Measurements from ENCODE around the gene FKBP2.
A peak's percentile ranks its signal among the peaks of the same experiment; 100 is the strongest.
"Not testable (repeated sequence)": the region's sequence is repeated elsewhere in the genome, so short reads cannot be mapped to it uniquely, and the experiment has no call there.

Gene FKBP2

DNA sequence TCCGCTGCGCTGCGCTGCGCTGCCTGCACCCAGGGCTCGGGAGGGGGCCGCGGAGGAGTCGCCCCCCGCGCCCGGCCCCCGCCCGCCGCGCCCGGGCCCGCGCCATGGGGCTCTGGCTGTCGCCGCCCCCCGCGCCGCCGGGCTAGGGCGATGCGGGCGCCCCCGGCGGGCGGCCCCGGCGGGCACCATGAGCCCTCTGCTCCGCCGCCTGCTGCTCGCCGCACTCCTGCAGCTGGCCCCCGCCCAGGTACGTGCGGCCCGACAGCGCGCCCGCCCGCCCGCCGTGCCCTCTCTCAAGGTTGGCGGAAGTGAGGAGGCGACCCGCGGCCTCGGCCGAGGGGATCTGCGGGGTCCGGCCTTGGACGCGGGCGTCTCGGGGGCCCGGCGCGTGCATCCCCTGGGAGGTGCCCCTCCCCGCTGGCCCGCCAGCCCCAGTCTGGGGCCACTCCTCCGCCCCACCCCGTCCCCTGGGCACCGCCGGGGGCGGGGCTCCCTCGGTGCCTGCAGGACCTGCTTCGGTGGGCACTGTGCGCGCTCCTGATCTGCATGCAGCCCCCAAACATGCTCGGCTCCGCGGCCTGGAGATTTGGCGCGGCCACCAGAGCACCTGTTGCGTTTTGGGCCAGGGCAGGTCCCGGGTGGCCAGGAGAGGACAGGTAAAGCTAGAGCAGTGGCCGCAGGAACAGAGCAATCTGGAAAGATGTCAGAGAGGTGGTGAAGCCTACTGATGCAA lies 6.1 kb upstream of the FKBP2 start:
- DNase-seq, result peak; percentile 51

DNA sequence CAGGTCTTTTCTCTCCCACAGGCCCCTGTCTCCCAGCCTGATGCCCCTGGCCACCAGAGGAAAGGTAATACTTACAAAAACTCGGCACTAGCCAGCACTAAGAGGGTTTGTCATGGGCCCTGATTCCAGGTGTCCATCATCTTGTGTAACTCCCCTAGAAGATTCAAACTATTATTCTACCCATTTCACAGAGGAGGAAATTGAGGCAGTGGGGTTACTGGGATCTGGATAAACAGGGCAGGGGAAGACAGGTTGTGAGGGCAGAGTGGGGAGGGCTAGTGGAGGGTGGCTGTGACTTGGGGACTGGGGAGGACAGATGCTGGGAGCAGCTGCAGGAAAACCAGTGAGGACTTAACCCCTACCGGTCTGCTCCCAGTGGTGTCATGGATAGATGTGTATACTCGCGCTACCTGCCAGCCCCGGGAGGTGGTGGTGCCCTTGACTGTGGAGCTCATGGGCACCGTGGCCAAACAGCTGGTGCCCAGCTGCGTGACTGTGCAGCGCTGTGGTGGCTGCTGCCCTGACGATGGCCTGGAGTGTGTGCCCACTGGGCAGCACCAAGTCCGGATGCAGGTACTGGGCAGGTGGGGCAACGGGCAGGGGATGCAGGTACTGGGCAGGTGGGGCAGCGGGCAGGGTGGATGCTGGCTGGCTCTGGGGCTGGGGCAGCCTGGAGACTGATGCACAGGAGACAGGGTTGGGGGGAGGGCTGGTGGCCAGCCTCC lies 5.3 kb upstream of the FKBP2 start:
- no peak for DNase-seq

DNA sequence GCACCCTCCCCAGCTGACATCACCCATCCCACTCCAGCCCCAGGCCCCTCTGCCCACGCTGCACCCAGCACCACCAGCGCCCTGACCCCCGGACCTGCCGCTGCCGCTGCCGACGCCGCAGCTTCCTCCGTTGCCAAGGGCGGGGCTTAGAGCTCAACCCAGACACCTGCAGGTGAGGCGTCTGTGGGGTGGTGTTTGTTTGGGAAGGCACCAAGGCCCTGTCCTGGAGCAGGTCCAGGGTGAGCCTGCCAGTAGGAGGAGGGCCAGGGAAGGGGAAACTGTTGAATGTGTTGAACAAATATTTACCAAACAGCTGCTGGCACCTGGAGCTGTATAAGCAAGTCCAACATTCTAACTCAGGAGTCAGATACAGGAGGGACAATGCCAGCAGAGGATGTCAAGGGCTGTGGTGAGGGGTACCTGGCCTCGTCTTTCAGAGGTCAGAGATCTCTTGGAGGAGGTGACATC lies 3.4 kb upstream of the FKBP2 start:
- DNase-seq, result no peak

DNA sequence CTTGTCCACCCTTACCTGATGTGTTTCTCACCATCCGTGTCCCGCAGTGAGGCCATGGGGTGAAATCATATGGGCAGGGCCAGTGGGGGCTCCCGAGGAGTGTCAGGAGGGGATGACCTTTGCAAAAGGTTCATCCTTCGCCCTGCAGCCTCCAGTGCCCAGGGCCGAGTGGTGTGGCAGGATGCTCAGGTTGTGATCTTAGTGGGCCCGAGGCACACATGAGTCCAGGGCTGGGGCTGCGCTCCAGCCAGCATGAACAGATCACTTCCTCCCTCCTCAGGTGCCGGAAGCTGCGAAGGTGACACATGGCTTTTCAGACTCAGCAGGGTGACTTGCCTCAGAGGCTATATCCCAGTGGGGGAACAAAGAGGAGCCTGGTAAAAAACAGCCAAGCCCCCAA lies 2.8 kb upstream of the FKBP2 start:
- DNase-seq, result no peak

DNA sequence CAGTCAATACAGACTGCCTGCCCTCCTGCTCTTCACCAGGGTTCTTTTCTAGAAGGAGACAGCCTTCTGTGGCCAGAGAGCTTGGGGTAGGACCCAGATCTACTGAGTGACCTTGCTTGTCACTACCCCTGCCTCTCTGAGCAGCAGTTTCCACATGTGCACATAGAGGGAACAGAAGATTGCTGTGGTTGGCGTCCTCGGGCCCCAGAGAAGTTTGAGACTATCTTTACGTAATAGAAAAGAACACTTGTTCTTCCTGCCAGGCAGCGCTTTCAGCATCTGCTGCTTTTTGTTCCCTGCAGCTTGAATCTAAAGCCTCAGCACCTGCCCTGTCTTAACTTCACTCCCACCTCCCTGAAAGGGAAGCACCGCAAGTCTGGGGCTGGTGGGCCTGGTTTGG lies 1.9 kb upstream of the FKBP2 start:
- no peak for DNase-seq

DNA sequence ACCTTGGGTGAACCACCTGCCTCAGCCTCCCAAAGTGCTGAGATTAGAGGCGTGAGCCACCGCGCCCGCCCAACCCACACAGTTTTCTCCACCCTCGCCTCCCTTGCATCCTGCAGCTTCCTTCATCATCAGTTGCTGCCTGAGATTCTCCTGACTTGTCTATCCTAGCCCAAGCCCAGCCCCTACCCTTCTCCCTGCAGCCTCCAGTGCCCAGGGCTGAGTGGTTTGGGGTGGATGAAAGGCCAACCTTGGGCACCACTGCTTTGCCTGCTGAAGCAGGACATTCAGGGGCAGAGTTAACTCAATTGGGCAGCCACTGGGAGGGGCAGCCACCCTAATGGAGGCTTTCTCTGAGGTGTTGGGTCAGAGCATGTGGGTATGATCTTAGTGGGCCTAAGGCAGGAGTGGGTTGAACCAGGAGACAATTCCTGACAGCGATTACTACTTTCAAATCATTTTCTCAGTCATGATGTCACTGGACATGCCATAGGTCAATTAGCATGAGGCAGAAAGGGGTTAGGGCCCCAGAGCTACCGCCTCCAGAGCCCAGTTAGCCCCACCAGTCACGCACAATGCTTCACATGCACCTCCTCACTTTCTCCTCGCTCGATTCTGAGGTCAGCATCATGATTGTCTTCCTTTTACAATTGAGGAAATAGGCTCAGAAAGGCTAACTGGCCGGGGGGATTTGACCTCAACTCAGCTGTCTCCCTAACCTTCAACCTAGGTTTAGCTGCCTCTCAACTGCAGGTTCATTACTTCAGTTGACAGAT lies 1.0 kb upstream of the FKBP2 start:
- DNase-seq, result no peak

DNA sequence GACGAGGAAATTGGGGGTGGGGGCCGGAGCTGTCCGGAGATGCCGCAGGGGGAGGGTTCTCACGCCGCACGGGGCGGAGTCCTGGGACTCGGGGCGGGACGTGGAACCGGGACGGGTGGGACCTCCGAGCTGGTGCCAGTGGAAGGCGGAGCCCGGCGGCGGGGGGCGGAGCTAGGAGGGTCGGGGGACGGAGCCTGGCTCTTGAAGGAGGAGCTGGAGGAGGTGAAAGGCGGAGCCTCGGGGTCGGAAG lies 271 bp downstream of the FKBP2 start:
- peak; percentile 100 for DNase-seq

DNA sequence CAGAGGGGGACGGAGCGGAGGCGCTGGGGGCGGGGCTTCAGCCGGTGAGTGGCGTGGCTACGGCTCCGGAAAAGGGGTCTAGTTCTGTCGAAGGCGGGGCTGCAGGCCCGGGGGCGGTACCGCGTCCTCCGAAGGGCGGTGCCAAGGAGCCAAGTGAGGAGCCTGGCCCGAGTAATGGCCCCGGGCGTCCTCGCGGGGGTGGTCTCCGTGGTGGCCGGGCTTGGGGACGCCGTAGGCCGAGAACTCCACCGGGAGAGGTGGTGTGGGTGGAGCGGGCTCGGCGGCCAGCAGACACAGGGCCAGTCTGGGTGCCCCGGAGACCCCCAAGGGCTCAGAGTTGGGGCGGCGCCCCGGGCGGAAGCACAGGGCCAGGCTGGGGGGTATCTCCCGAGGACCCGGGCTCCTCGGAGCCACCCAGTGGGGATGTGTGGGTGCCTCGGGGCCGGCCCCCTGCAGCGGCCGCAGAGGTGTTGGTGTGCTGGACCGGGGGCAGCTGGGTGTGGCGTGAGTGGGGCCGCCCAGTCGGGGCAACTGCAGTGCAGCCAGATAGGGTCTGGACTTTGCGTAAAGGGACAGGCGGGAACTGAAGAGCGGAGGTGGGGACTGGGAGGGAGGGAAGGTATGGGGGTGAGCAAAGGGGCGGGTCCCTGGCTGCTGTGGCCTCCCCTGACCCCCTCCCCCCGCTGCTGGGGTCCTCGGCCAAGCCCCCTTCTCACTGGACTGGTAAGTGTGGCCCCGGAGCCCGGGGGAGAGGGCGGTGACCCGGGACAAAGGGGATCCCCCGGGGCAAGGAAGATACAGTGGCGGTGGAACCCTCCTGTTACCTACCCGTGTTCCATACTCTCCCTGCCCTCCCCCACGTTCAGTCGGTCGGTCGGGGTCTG lies 838 bp downstream of the FKBP2 start:
- no peak for DNase-seq

DNA sequence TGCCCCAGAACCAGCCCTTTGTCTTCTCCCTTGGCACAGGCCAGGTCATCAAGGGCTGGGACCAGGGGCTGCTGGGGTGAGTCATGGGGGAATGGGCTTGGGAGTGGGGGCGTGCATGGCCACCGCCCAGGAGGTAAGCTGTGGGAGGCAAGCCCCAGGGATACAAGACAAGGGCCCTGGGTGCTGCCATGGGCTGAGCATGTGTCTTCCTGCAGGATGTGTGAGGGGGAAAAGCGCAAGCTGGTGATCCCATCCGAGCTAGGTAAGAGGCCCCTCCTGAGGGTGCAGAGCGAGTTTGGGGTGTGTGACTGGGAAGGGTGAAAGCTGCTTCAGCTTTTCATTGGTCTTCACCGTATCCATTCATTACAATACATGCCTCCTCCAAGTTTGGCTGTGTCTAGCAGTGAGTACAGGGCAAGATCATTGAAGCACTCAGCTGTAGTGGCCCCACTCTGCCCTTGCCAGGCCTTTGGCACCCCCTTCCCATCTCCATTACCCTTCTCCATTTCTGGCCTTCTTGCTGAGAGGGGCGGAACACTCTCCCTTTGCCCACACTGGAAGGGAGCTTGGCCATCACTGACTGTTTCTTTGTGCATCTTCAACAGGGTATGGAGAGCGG lies 2.5 kb downstream of the FKBP2 start:
- no peak for DNase-seq

DNA sequence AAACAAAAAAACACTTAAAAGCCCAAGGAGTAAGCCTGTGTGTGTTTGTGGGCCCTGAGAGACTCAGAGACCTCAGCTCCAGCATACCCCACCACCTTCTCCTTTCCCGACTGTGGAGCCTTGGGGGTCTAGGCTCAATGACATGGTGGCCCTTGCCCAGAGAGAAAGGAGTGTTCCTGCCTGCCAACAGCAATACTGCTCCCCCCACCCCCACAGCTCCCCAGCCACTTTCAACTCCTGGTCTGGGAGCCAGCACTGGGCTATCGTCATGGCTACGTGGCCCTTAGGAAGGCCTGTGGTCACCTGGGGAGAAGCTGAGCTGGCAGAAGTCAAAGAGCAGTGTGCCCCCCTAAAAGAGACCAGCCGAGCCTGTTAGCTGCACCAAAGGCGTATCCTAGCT lies 3.2 kb downstream of the FKBP2 start:
- DNase-seq, result no peak

DNA sequence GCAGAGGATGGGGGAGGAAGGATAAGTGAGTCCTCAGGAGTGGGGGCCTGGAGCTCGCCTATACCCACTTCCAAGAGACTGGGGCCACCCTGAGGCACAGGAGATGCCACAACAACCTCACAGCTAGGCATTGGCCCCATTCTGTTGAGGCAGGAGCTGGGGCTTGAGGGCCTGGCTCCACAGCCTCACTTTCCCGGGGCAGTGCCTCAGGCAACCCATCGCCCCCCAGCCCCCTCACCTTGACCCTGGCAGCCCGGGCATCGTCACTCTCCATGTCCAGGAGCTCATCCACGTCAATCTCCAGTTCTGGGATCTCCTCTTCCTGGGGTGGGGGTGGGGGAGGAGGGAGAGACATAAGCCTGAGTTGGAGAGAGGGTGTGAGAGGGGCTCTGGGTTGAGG lies 4.1 kb downstream of the FKBP2 start:
- DNase-seq, result no peak

DNA sequence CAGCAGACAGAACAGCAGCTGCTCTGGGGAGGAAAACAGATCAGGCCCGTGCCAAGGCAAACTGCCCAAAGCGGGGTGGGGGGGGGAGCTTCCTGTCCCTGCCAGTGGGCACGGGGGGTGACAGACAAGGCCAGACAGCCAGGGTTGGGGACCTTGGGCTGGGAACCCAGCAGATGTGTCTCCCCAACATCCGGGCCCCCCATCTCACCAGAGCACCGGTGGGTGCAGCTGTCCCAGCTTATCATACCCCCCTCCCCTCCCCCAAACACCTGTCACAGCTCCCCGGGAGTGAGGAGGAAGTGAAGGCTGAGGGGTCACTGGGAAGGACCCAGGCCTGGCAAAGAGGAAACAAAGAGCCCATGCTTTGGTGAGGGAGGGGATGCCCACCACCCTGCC lies 4.5 kb downstream of the FKBP2 start:
- DNase-seq, result peak; percentile 73

DNA sequence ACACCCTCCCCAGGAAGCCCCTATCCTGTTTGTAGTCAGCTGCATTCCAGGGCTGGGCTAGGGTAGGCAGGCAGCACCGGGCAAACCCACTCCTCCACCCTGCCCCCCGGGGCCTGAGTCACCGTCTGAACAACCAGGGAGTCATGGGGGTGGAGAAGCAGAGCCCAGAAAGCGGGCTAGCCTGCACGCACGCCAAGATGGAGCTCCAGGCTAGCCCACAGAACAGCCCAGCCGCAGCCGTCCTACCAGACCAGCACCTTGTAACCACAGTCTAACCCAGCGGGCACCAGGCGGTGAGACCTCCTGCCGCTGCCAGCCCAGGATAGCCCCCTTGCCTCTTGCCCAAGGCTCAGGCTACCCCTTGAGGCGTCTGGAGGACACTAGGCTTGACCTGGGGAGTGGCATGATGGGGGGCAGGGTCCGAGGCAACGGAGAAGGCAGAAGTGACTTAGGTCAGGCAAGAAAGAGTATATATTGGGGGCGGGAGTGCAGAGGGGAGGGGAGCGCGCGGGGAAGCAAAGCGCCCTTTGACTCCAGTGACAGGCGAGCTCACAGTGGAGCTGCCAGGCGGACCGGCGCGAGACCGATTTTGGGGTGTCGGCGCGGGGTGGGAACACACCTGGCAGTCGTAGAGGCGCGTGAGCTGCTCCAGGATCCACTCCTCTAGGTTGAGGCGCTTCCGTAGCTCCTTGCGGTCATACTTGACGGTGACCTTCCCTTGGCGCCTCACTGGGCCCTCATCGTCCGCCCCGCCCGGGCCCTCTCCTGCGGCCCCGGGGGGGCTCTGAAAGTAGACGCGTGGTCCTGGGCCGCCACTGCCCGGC lies 5.1 kb downstream of the FKBP2 start:
- peak; percentile 70 for DNase-seq

DNA sequence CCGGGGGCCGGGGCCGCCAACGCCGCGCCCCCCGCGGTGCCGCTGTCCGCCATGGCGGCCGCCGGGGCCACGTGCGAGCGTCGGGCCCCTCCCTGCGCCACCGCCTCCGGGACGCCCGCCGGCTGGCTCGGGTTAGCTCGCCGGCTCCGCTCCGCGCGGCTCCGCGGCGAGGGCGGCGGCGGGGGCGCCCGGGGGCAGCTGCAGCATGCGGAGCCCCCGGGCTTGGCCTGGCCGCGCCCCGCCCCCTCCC lies 5.7 kb downstream of the FKBP2 start:
- DNase-seq, result not testable (repeated sequence)

DNA sequence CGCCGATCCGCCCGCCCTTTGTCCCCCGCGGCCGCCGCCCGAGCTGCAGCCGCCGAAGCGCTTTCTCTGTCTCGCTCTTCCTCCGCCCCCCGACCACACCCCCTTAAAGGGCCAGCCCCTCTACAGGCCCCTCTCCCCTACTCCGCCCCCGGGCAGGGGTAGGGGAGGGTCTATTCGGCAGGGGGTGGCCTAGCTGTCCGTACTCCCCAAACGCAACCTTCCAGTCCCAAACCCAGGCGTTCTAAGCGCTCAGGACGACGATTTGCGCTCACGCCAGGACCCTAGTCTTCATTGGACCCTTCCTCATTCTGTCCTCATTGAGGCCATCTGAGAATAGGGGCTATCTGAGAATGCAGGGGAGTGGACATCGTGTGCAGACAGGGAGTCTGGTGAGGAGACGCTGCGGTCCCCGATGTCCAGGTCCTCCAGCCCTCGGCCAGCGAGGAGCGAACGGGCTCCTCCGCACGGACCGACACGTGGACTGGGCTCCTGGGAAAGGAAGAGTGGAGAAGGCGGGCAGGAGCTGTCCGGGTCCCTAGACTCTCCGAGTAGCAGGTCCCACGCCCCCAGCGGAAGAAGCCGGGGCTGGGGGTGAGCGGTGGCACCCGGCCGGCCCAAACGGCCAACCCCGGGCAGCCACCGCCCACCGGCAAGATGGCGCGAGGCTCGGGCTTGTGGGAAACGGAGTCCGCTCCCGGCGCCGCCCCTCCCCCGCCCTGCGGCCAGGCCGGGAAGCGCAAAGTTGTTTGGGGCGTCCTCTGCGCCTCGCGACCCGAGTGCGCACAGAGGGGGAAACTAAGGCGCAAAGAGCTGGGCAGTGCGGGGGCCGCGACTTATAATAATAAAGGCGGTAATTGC lies 6.2 kb downstream of the FKBP2 start, which contains the start of gene PPP1R14B:
Gene PPP1R14B, minus strand, starts transcription at position 73 of the 858 bp plus-strand sequence. CDS start 270 bp downstream, outside the sequence.
- peak; percentile 79 for DNase-seq

DNA sequence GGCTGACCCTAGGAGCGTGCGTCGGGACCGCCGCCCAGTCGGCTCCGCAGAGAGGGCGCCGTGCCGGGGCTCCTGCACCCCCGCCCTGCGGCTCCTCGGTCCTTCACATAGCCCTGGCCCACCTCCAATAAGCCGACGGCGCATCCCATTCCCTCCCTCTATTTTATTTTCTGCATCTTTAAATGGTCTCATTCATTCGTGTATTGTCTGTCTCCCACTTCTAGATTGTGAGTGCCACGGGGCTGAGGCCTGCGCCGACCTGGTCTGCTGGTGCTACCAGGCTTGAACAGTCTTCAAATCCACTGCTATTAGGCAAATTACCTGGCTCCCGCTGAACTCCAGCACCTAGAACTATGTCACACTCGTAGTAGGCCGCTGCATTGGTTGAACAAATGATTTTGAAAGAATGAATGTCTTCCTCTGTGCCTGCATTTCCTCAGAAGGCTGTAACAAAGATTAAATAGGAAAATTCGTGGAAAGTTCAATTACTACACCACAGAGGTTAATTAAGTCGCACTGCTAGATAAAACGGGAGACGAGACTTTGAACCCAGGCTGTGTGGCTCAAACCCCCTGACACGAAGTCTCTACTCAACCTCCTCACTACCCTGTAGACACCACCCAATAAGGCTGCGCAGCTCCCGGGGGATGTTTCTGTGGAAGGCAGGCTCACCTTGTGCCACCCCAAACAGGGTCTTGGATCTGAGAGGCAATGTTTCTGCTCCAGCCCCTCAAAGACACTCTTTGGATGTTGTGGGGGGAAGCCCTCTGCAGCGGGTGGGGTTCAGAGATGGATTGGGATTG lies 7.0 kb downstream of the FKBP2 start:
- DNase-seq, result no peak

DNA sequence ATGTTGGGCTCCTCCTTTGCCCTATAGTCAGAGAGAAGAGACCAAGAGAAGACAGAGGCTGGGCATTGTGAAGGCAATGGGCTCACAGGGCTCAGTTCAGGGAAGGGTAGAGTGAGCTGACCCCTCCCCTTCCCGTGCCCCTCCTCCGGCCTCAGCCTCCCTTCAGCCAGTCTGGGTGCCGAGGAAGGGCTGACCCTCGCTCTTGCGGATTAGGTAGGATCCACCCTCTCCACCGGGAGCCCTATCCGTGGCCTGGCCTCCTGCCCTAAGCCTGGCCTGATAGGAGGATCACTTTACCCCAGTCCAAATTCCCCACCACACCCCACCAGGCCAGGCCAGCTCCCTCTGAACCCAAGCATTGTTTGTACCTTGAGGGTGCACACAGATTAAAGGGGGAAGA lies 7.7 kb downstream of the FKBP2 start:
- no peak for DNase-seq

DNA sequence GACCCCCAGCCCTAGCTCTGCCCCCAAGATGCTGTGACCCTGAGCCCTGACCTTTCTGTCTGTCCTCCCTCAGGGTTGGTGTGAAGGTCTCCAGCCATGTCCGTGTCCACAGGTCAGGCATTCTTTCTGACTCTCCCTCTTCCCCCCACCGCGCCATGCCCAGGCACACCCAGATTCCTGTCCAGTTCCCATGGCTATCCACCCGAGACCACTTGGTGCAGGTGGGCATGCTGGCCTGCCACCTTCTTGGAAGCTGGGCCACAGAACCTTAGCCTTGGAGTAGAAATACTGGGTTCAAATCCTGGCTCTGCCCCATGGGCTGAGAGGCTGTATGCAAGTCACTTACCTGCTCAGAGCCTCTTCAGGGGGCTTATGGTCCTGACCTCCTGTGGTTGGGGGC lies 8.1 kb downstream of the FKBP2 start:
- no peak for DNase-seq

DNA sequence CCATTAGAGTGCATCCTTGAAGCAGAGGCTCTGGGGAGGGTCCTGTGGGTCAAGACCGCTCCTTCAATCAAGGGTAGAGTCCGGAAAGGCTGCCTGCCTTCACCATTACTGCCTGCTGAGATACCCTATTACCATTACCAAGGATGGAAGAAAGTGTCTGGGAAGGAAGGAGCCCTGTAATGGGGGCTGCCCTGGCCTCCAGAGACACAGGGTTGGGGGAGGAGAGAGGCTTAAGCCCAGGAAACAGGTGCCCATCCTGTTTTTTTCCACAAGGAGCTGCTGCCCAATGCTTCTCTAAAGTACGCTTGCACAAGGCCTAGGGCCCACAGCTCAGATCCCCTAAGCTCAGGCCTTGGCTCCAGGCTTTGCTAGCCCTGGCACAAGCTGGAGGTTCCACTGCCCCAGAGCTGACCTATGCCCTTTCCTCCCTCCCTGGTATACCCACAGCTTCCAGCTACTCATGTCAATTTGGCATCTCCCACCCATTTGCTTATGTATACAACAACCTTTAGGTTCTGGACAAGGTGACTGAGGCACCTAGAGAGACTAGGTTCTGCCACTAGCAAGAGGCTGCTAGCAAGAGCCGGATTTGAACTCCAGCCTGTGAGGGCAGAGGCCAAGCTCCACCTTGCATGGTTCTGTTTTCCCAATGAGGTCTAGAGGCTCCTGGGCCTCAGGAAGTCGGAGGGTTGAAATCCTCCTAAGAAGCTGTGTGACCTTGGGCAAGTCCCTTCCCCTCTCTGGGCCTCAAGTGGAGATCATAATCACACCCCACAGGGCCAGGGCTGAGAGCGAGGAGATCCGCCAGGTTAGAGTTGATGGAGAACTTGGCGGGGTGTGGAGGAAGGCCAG lies 8.9 kb downstream of the FKBP2 start:
- no peak for DNase-seq
